ENCODE data around the gene TSPAN17.

GRCh38 chr5:176665517-176665916 is 18.2 kb downstream of the TSPAN17 start:
- TF ChIP-seq CTCF (IDR thresholded peaks at IDR 0.05): no peak
- TF ChIP-seq POLR2A (IDR thresholded peaks at IDR 0.05): no peak
